ENCODE measurements around the gene AREL1. TPM values are rescaled to one million over a fixed set of nuclear protein-coding genes. Genes with fewer than 3 reads are reported as not detected.

AREL1 gene
- polyA plus RNA-seq, 1 donor, result 23.5 TPM

DNA sequence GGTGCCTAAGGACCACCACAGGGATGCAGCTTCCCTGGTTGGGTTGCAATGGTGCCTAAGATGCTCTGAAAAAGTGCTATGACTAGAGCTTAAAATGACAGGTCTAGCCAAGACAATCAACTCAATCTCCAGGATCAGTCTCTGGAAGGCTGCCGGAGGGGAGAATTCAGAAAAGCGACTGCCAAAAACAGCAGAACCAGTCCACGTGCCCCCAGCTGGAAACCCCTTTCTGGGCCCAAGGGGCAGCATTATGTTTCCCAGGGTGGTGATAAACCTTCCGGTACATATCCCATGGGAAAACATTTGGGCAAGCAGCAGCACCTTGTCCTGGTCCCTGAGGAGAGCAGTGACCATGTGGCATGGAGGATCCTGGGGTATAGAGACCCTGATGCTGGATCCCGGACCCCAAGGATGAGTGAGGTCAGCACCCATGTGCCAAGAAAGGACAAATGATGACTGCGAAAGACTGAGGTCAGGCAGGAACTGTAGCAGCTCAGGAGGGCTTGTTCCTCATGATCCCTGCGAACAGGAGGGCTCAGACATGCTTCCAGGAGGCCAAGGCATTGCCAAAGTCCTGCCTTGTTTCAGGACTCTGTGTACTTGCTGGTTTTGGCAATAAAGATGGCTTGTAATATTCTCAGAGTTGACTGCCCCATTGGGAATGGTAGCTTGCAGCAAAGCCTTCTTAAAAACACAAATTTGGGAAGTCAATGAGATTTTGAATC, 51.0 kb downstream of the AREL1 start:
- Histone ChIP-seq H3K27me3 (ENCODE audit: control insufficient read depth, insufficient read depth, low read length) (no peaks in the 10 kb centered on the region), H3K9me3 (ENCODE audit: control insufficient read depth, low read depth, low read length) (no peaks in the 10 kb centered on the region), H3K27ac (ENCODE audit: low read length) (no peak overlapping the region), H3K36me3 (ENCODE audit: control insufficient read depth, insufficient read depth, low read length) (peaks cover 46% of the 10 kb centered on the region), H3K4me3 (ENCODE audit: low read length) (no peak overlapping the region), H3K4me1 (ENCODE audit: control insufficient read depth, insufficient read depth, low read length) (no peaks in the 10 kb centered on the region)
- no CpG with 5 or more reads among the region's 7 CpGs for WGBS (ENCODE audit: insufficient coverage, low lambda C conversion rate)
- no peak for DNase-seq

- no peaks in the 10 kb centered on the region for H3K9me3 ChIP-seq (ENCODE audit: control insufficient read depth, low read depth, low read length)
- H3K4me3 ChIP-seq (ENCODE audit: low read length), result no peak overlapping the region
- no peaks in the 10 kb centered on the region for H3K4me1 ChIP-seq (ENCODE audit: control insufficient read depth, insufficient read depth, low read length)
- WGBS (ENCODE audit: insufficient coverage, low lambda C conversion rate), result 100% methylated on average over 1 of the region's 5 CpGs
- peaks cover 47% of the 10 kb centered on the region for H3K36me3 ChIP-seq (ENCODE audit: control insufficient read depth, insufficient read depth, low read length)
- no peak overlapping the region for H3K27ac ChIP-seq (ENCODE audit: low read length)
- H3K27me3 ChIP-seq (ENCODE audit: control insufficient read depth, insufficient read depth, low read length), result no peaks in the 10 kb centered on the region
- no peak for DNase-seq
These were observed 52.0 kb downstream of the AREL1 start for GRCh38 chr14:74660863-74661262.

- peaks cover 44% of the 10 kb centered on the region for H3K36me3 ChIP-seq (ENCODE audit: control insufficient read depth, insufficient read depth, low read length)
- H3K4me1 ChIP-seq (ENCODE audit: control insufficient read depth, insufficient read depth, low read length), result no peaks in the 10 kb centered on the region
- no peak overlapping the region for H3K4me3 ChIP-seq (ENCODE audit: low read length)
- no peak overlapping the region for H3K27ac ChIP-seq (ENCODE audit: low read length)
- H3K9me3 ChIP-seq (ENCODE audit: control insufficient read depth, low read depth, low read length), result no peaks in the 10 kb centered on the region
- no peak for DNase-seq
- H3K27me3 ChIP-seq (ENCODE audit: control insufficient read depth, insufficient read depth, low read length), result no peaks in the 10 kb centered on the region
- WGBS (ENCODE audit: insufficient coverage, low lambda C conversion rate), result no CpG with 5 or more reads among the region's 3 CpGs
These were observed 52.7 kb downstream of the AREL1 start for GRCh38 chr14:74660167-74660566.

DNA sequence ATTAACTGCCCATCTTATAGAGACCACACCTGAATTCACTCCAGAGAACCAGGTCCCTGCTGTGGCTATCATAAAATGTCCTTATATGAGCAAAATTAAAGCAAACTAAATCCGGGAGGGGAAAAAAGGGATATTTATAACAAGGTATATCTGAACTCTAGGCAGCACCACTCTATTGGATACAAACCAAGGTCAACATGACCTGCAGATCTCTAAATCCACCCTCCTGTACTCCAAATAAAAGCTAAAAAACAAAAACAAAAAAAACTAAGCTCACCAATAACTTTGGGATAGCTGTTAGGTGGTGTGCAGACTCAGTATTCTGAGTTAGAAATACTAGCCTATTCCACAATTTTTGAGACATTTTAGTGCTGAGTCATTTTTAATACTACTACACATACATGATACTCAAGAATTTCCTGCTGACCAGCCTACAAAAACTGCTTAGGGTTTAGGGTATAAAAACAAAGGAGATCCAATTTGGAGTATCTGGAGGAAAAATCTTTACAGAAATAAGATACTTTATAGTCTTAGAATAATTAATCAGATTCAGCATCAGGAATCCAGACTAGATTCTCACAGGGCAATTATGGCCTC, 54.2 kb downstream of the AREL1 start:
- WGBS (ENCODE audit: insufficient coverage, low lambda C conversion rate), result no CpG with 5 or more reads among the region's 1 CpG
- Histone ChIP-seq H3K4me1 (ENCODE audit: control insufficient read depth, insufficient read depth, low read length) (no peaks in the 10 kb centered on the region), H3K36me3 (ENCODE audit: control insufficient read depth, insufficient read depth, low read length) (peaks cover 41% of the 10 kb centered on the region), H3K4me3 (ENCODE audit: low read length) (no peak overlapping the region), H3K9me3 (ENCODE audit: control insufficient read depth, low read depth, low read length) (no peaks in the 10 kb centered on the region), H3K27me3 (ENCODE audit: control insufficient read depth, insufficient read depth, low read length) (no peaks in the 10 kb centered on the region), H3K27ac (ENCODE audit: low read length) (no peak overlapping the region)
- no peak for DNase-seq

GRCh38 chr14:74656964-74657363, 55.9 kb downstream of the AREL1 start:
- no CpG with 5 or more reads among the region's 3 CpGs for WGBS (ENCODE audit: insufficient coverage, low lambda C conversion rate)
- DNase-seq, result no peak
- Histone ChIP-seq H3K27ac (ENCODE audit: low read length) (no peak overlapping the region), H3K4me3 (ENCODE audit: low read length) (no peak overlapping the region), H3K9me3 (ENCODE audit: control insufficient read depth, low read depth, low read length) (no peaks in the 10 kb centered on the region), H3K27me3 (ENCODE audit: control insufficient read depth, insufficient read depth, low read length) (no peaks in the 10 kb centered on the region), H3K4me1 (ENCODE audit: control insufficient read depth, insufficient read depth, low read length) (no peaks in the 10 kb centered on the region), H3K36me3 (ENCODE audit: control insufficient read depth, insufficient read depth, low read length) (peaks cover 26% of the 10 kb centered on the region)

GRCh38 chr14:74655599-74656395, 57.1 kb downstream of the AREL1 start:
- no peak for DNase-seq
- no peaks in the 10 kb centered on the region for H3K27me3 ChIP-seq (ENCODE audit: control insufficient read depth, insufficient read depth, low read length)
- H3K9me3 ChIP-seq (ENCODE audit: control insufficient read depth, low read depth, low read length), result no peaks in the 10 kb centered on the region
- peaks cover 21% of the 10 kb centered on the region for H3K36me3 ChIP-seq (ENCODE audit: control insufficient read depth, insufficient read depth, low read length)
- H3K4me3 ChIP-seq (ENCODE audit: low read length), result no peak overlapping the region
- no CpG with 5 or more reads among the region's 2 CpGs for WGBS (ENCODE audit: insufficient coverage, low lambda C conversion rate)
- no peaks in the 10 kb centered on the region for H3K4me1 ChIP-seq (ENCODE audit: control insufficient read depth, insufficient read depth, low read length)
- H3K27ac ChIP-seq (ENCODE audit: low read length), result no peak overlapping the region

GRCh38 chr14:74654931-74655330, 57.9 kb downstream of the AREL1 start:
- no peaks in the 10 kb centered on the region for H3K4me1 ChIP-seq (ENCODE audit: control insufficient read depth, insufficient read depth, low read length)
- peaks cover 14% of the 10 kb centered on the region for H3K36me3 ChIP-seq (ENCODE audit: control insufficient read depth, insufficient read depth, low read length)
- H3K4me3 ChIP-seq (ENCODE audit: low read length), result no peak overlapping the region
- H3K9me3 ChIP-seq (ENCODE audit: control insufficient read depth, low read depth, low read length), result no peaks in the 10 kb centered on the region
- no peaks in the 10 kb centered on the region for H3K27me3 ChIP-seq (ENCODE audit: control insufficient read depth, insufficient read depth, low read length)
- H3K27ac ChIP-seq (ENCODE audit: low read length), result no peak overlapping the region
- DNase-seq, result no peak
- no CpG with 5 or more reads among the region's 3 CpGs for WGBS (ENCODE audit: insufficient coverage, low lambda C conversion rate)

DNA sequence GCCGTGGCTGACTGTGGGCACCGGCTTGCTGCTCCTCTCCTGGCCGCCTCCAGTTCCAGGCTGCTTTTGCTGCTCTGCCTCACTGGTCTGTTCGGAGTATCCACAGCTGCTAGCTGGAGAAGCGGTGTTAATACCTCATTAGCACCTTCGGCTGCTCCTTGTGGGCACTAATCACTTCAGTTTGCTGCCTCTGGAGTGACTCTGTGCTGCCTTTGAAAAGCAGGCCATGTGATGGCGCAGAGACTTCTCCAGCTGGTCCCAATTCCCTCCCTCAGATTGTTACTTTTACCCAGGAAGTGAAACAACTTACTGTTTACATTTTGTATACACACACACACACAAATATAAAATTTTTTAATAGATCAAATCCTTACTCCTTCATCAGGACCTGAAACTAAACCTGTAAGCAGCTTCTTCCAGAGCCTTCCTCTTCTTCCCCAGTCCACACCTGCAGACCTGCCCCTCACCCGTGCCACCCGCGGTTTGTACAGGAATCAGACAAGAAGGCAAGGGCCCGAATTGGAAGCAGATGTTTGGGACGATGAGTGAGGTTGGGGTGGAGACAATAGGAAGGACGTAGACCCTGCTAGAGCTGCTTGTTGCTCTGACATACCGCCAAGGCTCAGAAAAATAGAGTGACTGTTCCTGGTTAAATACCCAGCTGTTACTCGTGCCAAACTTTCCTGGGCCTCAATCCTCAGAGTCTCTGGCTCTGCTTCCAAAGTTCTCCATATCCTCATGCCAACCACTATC, 59.3 kb downstream of the AREL1 start:
- Histone ChIP-seq H3K4me1 (ENCODE audit: control insufficient read depth, insufficient read depth, low read length) (no peaks in the 10 kb centered on the region), H3K36me3 (ENCODE audit: control insufficient read depth, insufficient read depth, low read length) (peaks cover 9% of the 10 kb centered on the region), H3K27ac (ENCODE audit: low read length) (no peak overlapping the region), H3K4me3 (ENCODE audit: low read length) (no peak overlapping the region), H3K27me3 (ENCODE audit: control insufficient read depth, insufficient read depth, low read length) (no peaks in the 10 kb centered on the region), H3K9me3 (ENCODE audit: control insufficient read depth, low read depth, low read length) (no peaks in the 10 kb centered on the region)
- no peak for DNase-seq
- 100% methylated on average over 1 of the region's 15 CpGs for WGBS (ENCODE audit: insufficient coverage, low lambda C conversion rate)

DNA sequence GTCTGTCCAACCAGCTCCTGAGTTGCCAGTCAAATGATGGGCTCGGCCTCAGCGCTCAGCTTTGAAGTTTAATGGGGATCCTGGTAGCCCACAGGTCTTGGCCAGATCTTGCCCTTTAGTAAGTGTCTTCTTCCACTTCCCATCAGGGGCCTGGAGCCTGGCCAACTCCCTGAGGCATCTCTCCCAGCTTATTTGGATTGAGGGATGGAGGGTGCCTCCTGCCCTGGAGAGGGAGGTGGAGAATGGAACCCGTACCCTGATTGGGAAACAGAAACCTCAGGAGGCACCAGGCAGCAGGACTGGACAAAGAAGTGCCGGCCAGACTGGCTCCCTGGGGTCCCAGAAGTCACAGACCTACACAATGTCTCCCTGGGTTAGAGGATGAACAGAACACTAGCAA, 60.3 kb downstream of the AREL1 start:
- no peaks in the 10 kb centered on the region for H3K4me1 ChIP-seq (ENCODE audit: control insufficient read depth, insufficient read depth, low read length)
- no CpG with 5 or more reads among the region's 4 CpGs for WGBS (ENCODE audit: insufficient coverage, low lambda C conversion rate)
- H3K9me3 ChIP-seq (ENCODE audit: control insufficient read depth, low read depth, low read length), result no peaks in the 10 kb centered on the region
- no peak overlapping the region for H3K27ac ChIP-seq (ENCODE audit: low read length)
- DNase-seq, result no peak
- no peak overlapping the region for H3K4me3 ChIP-seq (ENCODE audit: low read length)
- H3K27me3 ChIP-seq (ENCODE audit: control insufficient read depth, insufficient read depth, low read length), result no peaks in the 10 kb centered on the region
- H3K36me3 ChIP-seq (ENCODE audit: control insufficient read depth, insufficient read depth, low read length), result peaks cover 9% of the 10 kb centered on the region

Measured in large intestine (tissue), 3 donors.